GM23248 (cell line): ENCODE data around the gene DHX57. TPM values are rescaled to one million over a fixed set of nuclear protein-coding genes. Genes with fewer than 3 reads are reported as not detected.

Experiments used
- DNase-seq: peaks from one replicate; pipeline ENCODE4 v3.0.0-alpha.2; 2015
- H2AFZ ChIP-seq: fragments of 200-600 bp; sonication (generic); 2 replicates; pipeline ENCODE4 v1.6.1; 2016; ENCODE audit warnings: antibody characterized with exemption
- H3F3A ChIP-seq: fragments of 200-600 bp; sonication (generic); 2 replicates; pipeline ENCODE4 v1.6.1; 2016; ENCODE audit warnings: mild to moderate bottlenecking, antibody characterized with exemption, mixed run types; ENCODE audit not compliant: insufficient read depth
- H3K27ac ChIP-seq: fragments of 200-600 bp; sonication (generic); 2 replicates; pipeline ENCODE4 v1.5.1; 2016; ENCODE audit warnings: mild to moderate bottlenecking
- H3K27me3 ChIP-seq: fragments of 200-600 bp; sonication (generic); replicated peaks from 2 replicates; pipeline ENCODE4 v1.6.1; 2016; ENCODE audit warnings: mild to moderate bottlenecking; ENCODE audit not compliant: insufficient read depth
- H3K36me3 ChIP-seq: fragments of 200-600 bp; sonication (generic); 2 replicates; pipeline ENCODE4 v1.6.1; 2016; ENCODE audit warnings: low read depth, mild to moderate bottlenecking
- H3K4me1 ChIP-seq: fragments of 200-600 bp; sonication (generic); 2 replicates; pipeline ENCODE4 v1.6.1; 2016; ENCODE audit warnings: mild to moderate bottlenecking; ENCODE audit not compliant: insufficient read depth
- H3K4me2 ChIP-seq: fragments of 200-600 bp; sonication (generic); one replicate; pipeline ENCODE4 v1.6.1; 2016; ENCODE audit warnings: mild to moderate bottlenecking; ENCODE audit not compliant: unreplicated experiment
- H3K4me3 ChIP-seq: fragments of 200-600 bp; sonication (generic); 2 replicates; pipeline ENCODE4 v1.5.1; 2016; ENCODE audit warnings: mild to moderate bottlenecking
- H3K79me2 ChIP-seq: fragments of 200-600 bp; sonication (generic); 2 replicates; pipeline ENCODE4 v1.6.1; 2016; ENCODE audit warnings: mild to moderate bottlenecking; ENCODE audit not compliant: insufficient read depth
- H3K9ac ChIP-seq: fragments of 200-600 bp; sonication (generic); 2 replicates; pipeline ENCODE4 v1.6.1; 2016; ENCODE audit warnings: mild to moderate bottlenecking
- H3K9me2 ChIP-seq: fragments of 200-600 bp; sonication (generic); 2 replicates; pipeline ENCODE4 v1.6.1; 2016; ENCODE audit warnings: mixed run types, mild to moderate bottlenecking, moderate library complexity; ENCODE audit not compliant: insufficient read depth
- H3K9me3 ChIP-seq: fragments of 200-600 bp; sonication (generic); one replicate; pipeline ENCODE4 v1.6.1; 2017; ENCODE audit warnings: low read depth
- H4K20me1 ChIP-seq: fragments of 200-600 bp; sonication (generic); 2 replicates; pipeline ENCODE4 v1.6.0; 2016; ENCODE audit not compliant: insufficient read depth
- EZH2 ChIP-seq: fragments of 200-600 bp; sonication (generic); IDR thresholded peaks from 2 replicates; pipeline ENCODE4 v1.6.1; 2018; ENCODE audit warnings: antibody characterized with exemption, mild to moderate bottlenecking; ENCODE audit not compliant: insufficient read depth, poor library complexity, severe bottlenecking
- EZH2phosphoT487 ChIP-seq: fragments of 200-600 bp; sonication (generic); IDR thresholded peaks from 2 replicates; pipeline ENCODE4 v1.6.1; 2018; ENCODE audit warnings: antibody characterized with exemption, moderate library complexity, mild to moderate bottlenecking, low read depth; ENCODE audit not compliant: insufficient read depth
- WGBS, 2 experiments: methylation state at CpG; one replicate each; pipeline ENCODE4 v1.1.6; 2015 to 2017; ENCODE audit warnings: low lambda C conversion rate in 2 of 2, low coverage in 1 of 2; ENCODE audit errors: missing lambda C conversion rate in 2 of 2; 5-methylcytosine and 5-hydroxymethylcytosine counted together
- in situ Hi-C: fragments of 300-500 bp; cut with MboI; formaldehyde crosslinking; loops from 2 replicates; pipeline ENCODE4 v1.15.0; 2020
- polyA plus RNA-seq: library from polyadenylated mRNA; unstranded; fragments of >200 nt; fragmentation: Nextera tagmentation; extraction: Ambion mirVana; gene quantifications from 2 replicates; pipeline ENCODE4 v1.2.1, GENCODE V29; 2016
- total RNA-seq: library from RNA; depleted of rRNA; stranded (reverse); fragments of >200 nt; shearing (Covaris generic); gene quantifications from 2 replicates; pipeline ENCODE4 v1.2.3, GENCODE V29; 2014

Gene DHX57
- total and polyA plus RNA-seq, 2 experiments from 2014 or later: 10.5 to 13.9 TPM

GRCh38 chr2:38912619-38913018, 36.9 kb upstream of the DHX57 start:
- no peak for TF ChIP-seq EZH2
- TF ChIP-seq EZH2phosphoT487: no peak
- in situ Hi-C loops: no loop called here
- no peaks in the 10 kb centered on the region for H3K79me2 ChIP-seq
- no peak overlapping the region for H3K4me3 ChIP-seq
- no peaks in the 10 kb centered on the region for H3K36me3 ChIP-seq
- no peaks in the 10 kb centered on the region for H4K20me1 ChIP-seq
- 90 to 91% methylated on average over 1 of the region's 1 CpG for WGBS, 2 experiments
- no peak overlapping the region for H3K4me2 ChIP-seq
- no peak overlapping the region for H3K27ac ChIP-seq
- H3K27me3 ChIP-seq: no peaks in the 10 kb centered on the region
- no peak overlapping the region for H2AFZ ChIP-seq
- no peaks in the 10 kb centered on the region for H3K9me2 ChIP-seq
- H3K4me1 ChIP-seq: 0 out of 2 replicates have a peak, but pooled peaks cover 5% of the 10 kb centered on the region
- no peak for DNase-seq
- no peak overlapping the region for H3K9ac ChIP-seq
- no peaks in the 10 kb centered on the region for H3K9me3 ChIP-seq
- H3F3A ChIP-seq: no peaks in the 10 kb centered on the region

GRCh38 chr2:38911191-38911590, 35.5 kb upstream of the DHX57 start:
- 0 out of 2 replicates have a peak, but pooled peaks cover 5% of the 10 kb centered on the region for H3K4me1 ChIP-seq
- no peaks in the 10 kb centered on the region for H3K36me3 ChIP-seq
- TF ChIP-seq EZH2phosphoT487 (no peak), EZH2 (no peak)
- H3K27me3 ChIP-seq: no peaks in the 10 kb centered on the region
- H4K20me1 ChIP-seq: no peaks in the 10 kb centered on the region
- H3K9me3 ChIP-seq: no peaks in the 10 kb centered on the region
- 56 to 58% methylated on average over 1 of the region's 1 CpG for WGBS, 2 experiments
- DNase-seq: no peak
- no peak overlapping the region for H3K27ac ChIP-seq
- H3K9me2 ChIP-seq: no peaks in the 10 kb centered on the region
- H3K4me3 ChIP-seq: no peak overlapping the region
- H3F3A ChIP-seq: no peaks in the 10 kb centered on the region
- no peak overlapping the region for H3K4me2 ChIP-seq
- in situ Hi-C loops: no loop called here
- no peak overlapping the region for H3K9ac ChIP-seq
- H2AFZ ChIP-seq: no peak overlapping the region
- no peaks in the 10 kb centered on the region for H3K79me2 ChIP-seq

- Histone ChIP-seq H3K9me3 (no peaks in the 10 kb centered on the region), H3K9ac (no peak overlapping the region), H3K27me3 (no peaks in the 10 kb centered on the region), H3K79me2 (no peaks in the 10 kb centered on the region), H3K27ac (no peak overlapping the region), H4K20me1 (no peaks in the 10 kb centered on the region), H3K4me3 (no peak overlapping the region), H3F3A (no peaks in the 10 kb centered on the region), H3K9me2 (no peaks in the 10 kb centered on the region), H3K36me3 (no peaks in the 10 kb centered on the region), H3K4me2 (no peak overlapping the region), H2AFZ (no peak overlapping the region), H3K4me1 (0 out of 2 replicates have a peak, but pooled peaks cover 5% of the 10 kb centered on the region)
- 91 to 100% methylated on average over 1 of the region's 1 CpG for WGBS, 2 experiments
- in situ Hi-C loops: no loop called here
- TF ChIP-seq EZH2phosphoT487 (no peak), EZH2 (no peak)
- no peak for DNase-seq
These were observed 34.1 kb upstream of the DHX57 start for GRCh38 chr2:38909872-38910271.

- no peak overlapping the region for H2AFZ ChIP-seq
- H3K27ac ChIP-seq: no peak overlapping the region
- no peaks in the 10 kb centered on the region for H3K9me3 ChIP-seq
- H3K36me3 ChIP-seq: no peaks in the 10 kb centered on the region
- 0 out of 2 replicates have a peak, but pooled peaks cover 5% of the 10 kb centered on the region for H3K4me1 ChIP-seq
- WGBS, 2 experiments: 94 to 98% methylated on average over 2 of the region's 2 CpGs
- H3K9ac ChIP-seq: no peak overlapping the region
- no peak for TF ChIP-seq EZH2
- no peak for TF ChIP-seq EZH2phosphoT487
- H3F3A ChIP-seq: no peaks in the 10 kb centered on the region
- no peak overlapping the region for H3K4me2 ChIP-seq
- in situ Hi-C loops: no loop called here
- no peak overlapping the region for H3K4me3 ChIP-seq
- DNase-seq: peak; percentile 21
- H4K20me1 ChIP-seq: no peaks in the 10 kb centered on the region
- no peaks in the 10 kb centered on the region for H3K79me2 ChIP-seq
- H3K9me2 ChIP-seq: no peaks in the 10 kb centered on the region
- no peaks in the 10 kb centered on the region for H3K27me3 ChIP-seq
These were observed 32.2 kb upstream of the DHX57 start for GRCh38 chr2:38907743-38908562.
